NCI-H748 (cell line): Measurements from ENCODE around the gene ID2.

Source experiments
- DNase-seq: peaks from one replicate; lab custom pipeline; 2025; ENCODE audit not compliant: unreplicated experiment; lab: John Stamatoyannopoulos, UW

Gene ID2

DNA sequence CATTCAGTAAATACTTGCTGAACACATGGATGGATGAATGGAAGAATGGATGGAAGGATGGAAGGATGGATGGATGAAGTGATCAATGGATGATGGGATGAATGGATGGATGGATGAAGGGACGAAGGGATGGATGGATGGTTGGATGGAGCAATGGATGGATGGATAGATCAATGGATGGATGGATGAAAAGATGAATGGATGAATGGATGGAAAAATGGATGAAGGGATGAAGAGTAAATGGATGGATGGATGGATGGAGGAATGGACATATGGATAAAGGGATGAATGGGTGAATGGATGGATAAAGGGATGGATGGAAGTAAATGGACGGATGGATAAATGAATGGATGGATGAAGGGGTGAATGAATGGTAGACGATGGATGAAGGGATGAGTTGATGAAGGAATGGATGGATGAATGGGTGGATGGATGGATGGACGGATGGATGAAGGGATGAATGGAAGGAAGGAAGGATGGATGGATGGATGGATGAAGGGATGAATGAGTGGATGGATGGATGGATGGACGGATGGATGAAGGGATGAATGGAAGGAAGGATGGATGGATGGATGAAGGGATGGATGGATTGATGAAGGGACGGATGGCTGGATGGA, 13.9 kb upstream of the ID2 start:
- DNase-seq: no peak

DNA sequence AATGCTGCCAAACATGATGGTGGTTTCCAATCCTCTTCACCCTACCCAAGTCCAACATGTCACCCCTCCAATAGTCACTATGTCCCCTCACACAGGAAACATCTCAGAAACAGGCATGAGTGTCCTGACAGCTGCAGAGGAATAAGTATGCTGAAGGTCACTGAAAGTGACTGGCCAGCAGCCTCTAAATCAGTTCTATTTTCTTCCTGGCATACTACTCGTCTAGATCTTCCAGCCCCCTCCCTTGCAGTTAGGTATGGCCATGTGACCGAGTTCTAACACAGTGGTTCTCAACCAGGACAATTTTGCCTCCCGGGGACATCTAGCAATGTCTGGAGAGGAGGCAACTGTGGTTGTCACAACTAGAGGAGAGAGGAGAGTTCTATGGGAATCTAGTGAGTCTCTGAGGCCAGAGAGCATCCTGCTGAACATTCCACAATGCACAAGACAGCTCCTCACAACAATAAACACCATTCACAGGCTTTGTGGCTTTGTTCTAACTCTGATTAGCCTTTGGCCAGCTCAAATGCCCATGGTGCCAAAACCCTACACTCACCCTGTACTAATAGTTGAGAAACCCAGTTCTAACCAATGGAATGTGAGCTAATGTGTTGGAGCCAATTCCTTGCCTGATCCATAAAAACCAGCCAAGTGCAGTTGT, 12.6 kb upstream of the ID2 start:
- peak; percentile 49 for DNase-seq

DNA sequence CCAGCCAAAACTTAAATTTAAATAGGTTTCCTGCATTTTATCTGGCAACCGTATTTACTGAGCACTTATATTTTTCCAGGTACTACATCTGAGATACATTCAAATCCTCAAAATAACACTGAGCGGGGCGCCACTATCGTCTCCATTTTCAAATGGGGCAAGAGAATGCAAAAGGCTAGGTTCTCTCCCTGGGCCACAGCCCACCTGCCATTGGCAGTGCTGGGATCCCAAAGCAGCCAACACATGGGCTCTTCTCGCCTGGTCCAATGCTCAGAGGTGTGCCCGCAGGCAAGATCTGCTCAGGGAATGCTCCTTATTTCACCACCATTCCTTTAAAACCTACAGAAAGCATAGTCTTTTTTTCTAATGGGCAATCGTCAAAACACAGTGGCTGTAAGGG, 11.3 kb upstream of the ID2 start:
- no peak for DNase-seq

DNA sequence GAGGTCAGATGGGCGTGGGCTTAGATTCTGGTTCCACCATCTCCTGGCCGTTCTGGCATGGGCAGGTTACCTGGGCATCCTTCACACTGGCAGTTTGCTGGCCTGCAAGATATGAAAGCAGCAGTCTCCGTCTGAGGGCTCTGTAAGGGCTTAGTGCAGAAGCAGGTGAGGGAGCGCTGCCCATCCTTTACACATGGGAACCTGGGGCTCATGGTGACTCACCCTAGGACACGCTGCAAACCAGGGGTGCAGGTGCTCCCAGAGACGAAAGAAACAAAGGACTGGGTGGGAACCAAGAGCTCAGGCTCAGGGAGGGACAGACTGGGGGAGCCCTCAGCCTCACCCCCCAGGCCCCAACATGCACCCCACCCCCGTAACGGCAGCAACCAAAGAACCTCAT, 10.7 kb upstream of the ID2 start:
- DNase-seq: no peak

DNA sequence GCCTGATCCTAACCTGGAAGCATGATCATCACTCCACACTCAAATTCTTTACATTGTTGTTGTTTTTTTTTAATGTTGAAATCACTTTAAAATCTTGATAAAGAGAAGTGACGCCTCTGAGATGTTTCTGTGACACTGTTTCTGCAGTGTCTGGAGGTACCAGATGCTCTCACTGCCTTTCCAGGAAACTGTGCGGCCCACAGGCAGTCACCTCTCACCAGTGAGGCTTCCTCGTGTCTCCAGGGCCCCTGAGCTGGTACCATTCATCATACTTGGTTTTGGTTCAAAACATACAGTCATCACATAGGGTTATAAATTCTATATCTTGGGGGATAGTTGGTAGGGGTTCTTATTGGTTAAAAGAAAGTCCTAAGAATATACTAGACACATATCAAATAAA, 10.1 kb upstream of the ID2 start:
- DNase-seq: no peak

DNA sequence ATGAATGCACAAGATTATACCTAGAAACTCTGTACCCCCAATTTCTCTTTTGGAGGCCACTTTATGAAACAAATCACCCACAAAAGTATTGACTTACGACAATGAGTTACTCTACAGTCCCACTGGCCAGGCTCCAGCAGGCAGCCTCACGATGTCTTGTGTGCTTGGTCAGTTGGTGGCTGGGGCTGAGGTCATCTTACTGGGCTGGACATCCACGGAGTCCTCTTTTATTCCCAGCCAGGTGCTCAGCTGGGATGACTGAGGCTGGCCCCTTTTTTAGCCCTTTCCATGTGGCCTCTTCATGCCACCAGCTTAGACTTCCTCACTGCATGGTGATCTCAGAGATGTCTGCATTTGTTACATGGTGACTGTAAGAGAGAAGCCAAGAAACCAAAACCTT, 8.9 kb upstream of the ID2 start:
- no peak for DNase-seq

DNA sequence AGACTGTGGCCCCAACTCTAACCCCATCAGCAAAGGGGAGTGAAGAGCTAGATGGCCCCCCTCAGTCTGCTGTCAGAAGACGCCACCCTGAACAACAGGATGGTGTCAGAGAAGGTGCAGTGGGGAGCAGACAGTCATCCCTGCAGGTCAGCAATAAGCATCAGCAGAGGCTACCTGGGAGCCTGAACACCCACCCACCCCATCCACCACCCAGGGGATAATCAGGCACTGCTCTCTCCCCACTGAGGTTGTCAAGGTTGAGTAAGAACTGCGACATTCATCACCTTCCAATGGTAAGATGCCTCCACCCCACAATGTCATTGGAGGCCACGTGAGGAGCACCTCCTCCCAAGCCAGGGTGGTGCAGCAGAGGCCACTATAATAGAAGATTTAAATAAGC, 8.5 kb upstream of the ID2 start:
- no peak for DNase-seq

DNA sequence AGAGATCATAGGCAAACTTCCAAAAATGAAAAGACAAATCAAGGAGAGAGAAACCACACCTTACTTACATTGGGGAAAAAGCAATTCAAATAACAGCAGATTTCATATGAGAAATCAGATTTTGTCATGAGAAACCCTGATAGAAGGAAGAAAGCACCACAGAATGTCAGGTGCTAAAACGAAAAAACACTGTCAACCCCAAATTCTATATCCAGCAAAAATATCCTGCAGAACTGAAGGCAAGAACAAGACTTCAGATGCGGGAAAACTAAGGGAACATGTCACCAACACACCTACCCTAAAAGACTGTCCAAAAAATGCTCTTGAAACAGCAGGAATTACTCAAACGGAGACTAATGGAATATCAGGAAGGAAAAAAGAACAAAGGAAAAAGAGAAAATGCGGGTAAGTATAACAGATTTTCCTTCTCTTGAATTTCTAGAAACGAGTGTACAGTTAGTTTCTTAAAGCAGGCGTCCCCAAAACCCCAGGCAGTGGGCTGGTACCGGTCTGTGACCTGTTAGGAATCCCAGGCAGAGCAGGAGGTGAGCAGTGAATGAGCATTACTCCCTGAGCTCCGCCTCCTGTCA, 7.3 kb upstream of the ID2 start:
- DNase-seq: peak; percentile 30

DNA sequence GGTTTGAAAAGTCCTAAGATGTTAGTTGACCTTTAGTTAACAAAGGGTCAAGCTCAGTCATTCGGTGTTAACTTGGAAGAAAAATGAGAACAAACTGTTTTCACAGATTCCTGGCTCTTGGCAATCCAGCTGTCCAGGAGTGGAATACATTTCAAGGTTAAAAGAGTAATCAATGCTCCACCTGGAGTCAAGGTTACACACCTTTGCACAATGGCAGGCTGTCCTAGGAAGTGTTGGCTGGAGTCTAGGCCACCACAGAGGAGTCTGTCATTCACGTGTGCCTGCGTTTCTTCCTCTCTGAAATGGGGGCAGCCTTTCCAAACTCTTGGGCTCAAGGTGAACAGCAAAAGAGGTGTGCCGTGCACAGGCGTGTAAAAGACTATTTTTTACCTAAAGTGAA, 6.3 kb upstream of the ID2 start:
- no peak for DNase-seq

DNA sequence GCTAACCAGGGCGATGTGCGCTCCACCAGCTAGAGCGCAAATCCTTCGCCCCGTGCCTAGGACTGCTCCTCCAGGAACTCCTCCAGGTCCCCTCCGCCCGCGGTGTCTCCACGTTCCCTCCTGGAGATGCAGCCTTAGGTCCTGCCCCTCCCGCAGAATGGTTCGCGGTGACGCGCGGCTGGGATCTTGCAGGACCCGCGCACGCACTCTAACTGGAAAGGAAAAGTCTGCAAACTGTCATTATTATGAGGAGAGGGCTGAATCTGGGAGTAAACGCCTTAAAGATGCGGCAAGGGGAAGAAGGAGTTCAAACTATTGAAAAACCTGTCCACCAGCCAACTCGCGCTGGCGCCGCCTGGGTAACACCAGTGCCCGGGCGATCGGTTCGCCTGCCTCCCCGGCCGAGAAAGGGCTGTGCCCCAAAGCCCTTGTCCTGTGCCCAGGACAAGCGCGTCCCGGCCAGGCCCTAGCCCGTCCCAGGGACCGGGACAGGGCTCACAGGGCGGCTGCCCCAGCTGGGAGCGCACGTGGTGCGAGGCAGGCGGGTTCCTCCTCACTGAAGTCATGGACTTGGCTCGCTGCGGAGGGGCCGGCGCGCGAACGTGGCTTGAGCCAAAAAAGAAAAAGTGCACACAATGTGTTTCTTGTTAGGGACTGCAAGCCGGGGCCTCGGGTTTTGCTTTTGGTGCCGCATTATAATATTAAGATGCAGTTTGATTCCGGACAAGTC, 5.5 kb upstream of the ID2 start:
- no peak for DNase-seq

DNA sequence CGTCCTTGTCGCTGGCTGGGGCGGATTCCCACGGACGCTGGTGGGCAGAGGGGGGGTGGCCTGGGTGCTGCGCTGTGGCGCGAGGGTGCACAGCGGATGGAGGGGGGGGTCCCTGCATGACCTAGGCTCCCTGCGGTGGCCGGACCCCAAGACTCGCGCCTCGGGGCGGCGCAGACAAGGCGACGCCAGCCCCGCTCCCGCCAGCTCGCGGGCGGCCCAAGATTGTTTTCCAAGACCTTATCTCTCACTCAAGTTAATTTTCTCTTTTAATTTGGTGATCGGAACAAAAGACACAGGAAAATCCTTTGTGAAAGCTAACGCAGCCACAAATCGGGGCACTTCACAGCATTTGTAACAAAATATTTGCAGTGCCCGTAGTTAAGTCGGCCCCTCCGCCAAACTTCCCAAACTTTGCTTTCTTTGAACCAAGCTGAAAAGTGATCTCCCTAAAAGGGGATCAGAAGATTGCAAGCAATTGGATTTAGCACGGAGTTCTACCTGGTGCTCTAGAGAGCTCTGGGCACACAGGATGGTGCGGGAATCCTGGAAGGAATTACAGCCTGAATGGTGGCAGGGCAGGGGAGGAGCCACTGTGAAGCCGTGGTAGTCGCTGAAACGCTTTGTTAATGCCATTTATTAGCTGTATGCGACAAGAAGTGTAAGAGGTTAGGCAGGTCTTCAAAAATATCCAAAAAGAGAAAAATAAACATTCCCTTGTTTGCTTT, 4.8 kb upstream of the ID2 start:
- peak; percentile 86 for DNase-seq

DNA sequence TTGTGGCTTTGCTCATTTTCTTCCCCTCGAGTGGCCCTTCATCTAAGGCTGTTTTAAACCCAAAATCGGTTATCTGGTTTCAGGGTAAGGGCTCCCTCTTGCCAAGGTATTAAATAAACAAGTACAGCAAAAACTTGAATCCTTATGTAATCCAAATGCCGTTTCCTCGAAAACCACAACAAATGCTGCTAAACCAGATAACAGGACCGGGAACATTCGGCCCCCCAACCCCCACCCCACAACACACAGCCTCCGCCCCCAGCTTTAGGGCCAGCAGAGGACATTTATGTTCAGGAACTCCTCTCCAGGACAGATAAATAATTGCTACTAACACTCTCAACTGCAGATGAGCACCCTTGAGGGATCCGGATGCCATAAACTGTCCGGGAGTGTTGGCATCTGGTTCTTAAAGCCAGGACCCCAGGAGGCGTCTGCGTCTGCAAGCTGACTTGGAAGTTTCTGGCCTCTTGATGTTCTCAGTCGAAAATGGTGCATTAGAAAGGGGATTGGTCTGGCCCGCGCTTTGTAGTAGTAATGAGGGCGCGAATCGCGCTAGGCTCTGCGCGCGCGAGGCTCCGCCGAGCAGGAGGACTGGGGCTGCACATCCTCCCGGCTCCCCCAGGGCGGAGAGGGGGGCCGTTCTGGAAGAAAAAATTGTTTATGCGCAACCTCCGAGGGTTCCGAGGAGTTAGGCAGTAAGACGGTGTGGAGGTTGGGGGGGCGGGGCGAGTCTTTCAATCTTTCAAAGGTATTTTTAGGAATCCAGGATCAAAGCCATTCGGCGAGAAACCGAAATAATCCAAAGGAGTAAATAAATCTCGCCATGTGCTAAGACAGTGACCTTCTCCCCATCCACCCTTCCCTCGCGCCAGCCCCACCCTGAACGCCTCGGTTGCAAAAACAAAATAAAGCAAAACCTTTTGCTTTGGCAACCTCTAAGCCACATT, 3.9 kb upstream of the ID2 start:
- peak; percentile 93 for DNase-seq

DNA sequence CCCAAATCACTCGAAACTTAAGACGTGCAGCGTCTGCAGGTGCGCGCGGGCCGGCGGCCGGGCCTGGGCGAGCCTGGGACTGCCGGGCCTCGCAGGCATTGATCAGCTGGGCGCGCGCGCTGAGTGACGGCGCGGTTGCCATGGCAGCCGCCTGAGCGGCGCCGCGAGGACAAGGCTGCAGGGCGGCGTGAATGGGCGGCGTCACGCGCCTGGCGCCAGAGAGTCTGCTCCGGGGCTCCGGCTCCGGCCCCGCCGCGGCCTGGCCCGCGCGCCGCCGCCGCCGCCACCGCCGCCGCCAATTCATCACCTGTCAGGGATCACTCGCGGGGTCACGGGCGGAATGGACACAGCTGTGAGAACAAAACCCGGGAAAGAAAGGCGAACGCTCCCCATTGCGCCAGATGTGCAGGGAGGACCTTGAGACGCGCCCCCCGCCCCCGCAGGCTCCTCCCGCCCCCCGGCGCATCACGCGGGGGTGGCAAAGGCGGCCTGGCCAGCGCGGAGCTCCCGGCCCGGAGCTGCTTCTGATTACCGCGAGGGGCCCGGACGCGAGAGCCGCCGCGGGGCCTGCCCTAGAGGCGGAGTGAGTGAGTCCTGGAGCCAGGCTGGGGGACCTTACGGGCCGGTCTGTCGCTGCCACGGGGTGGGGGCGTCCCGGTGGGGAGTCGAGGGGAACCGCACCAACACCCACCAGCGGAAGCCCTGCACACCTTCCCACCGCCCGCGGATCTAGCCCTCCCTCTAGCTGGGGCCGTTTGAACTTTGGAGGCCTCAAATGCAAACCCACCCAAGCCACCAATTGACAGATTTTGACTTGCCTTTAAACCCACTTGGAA, 2.9 kb upstream of the ID2 start:
- peak; percentile 100 for DNase-seq

DNA sequence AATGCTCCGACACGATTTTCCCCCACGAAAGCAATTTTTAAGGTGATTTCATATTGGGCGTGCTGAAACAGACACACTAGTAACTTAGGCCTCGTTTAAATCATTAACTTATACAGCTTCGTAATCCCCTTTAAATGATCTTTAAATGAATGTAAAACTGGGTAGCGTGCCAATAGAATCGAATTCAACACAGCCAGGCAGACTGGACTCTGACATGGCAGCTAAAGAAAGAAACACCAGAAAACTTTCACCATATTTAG, 2.4 kb upstream of the ID2 start:
- DNase-seq: no peak

DNA sequence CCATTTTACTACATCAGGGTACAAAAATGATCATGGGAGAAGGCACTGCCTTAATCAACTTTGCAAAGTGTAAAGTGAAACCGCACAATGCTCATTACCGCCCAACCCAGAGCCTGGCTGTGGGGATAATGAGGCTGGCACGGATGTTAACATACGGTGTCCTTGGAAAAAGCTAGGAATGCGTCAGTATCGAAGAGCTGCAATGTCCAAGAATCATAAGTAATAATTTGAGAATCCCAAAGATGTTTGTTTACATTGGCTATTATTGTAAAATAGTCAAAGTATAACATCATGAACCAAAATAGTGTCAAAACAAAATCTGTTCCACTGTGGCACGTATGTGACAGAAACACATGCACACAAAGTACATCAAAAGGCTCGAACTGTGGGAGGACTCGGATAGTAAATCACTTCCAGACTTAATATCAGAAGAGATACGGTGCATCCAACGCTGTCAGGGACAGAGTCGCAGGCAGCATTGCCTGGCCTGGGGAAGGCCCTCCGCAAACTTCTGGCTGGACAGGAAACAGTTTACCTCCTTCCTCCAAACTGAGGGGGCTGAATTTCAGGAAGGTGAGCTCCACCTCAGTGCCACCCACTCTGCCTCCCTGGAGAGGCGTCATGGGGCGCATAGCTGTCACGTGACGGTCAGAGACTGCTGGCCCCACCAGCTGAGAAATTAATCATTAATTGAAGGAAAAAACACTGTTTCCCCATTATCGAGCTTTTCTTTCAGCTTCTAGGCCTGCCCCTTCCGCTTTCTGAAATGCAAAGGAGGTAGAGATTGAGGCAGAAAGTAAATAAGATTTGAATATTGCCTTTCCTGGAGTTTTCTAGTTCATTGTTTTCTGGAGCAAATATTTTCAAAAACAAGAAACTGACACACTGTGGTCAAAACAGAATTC, 1.8 kb upstream of the ID2 start:
- DNase-seq: peak; percentile 70

DNA sequence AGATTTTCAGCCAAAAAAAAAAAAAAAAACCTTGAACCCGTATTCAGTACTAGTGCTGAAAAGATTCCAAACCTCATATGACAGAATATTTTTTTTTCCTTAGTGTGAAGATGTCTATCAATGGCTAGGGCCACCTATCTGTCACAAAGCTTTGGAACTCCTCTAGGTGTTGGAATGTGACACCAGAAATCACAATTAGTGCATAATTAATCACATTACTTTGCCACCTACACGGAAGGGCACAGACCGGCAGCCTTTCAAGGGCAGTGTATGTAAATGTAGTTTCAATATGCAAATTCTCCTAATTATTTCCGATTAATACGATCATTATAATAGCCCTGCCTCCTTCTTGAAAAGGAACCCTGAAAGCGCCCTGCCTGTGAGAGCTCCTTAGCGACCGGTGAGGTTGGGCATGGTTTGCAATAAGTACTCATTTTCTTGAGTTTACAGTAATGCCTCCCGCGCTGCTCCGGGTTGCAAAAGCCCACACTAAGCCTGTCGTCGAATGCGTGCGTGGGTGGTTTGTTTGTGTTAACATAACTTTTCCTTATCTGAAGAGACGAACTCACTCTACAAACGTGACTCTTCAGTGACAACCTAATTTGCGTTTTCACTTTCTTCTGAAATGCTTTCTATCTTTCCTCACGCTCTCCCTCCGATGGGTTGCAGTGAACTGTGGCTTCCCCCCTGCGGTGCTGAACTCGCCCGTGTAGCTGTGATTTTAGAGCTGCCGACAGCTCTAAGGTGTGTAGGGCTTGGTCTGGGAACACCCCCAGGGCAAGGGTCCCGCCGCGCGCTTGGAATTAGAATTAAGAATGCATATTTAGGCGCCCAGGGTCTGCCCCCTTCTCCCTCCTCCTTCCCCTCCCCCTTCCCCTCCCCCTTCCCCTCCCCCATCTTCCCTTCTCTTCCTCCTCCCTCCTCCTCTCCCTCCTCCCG, 765 bp upstream of the ID2 start:
- DNase-seq: peak; percentile 96
